Upper lobe of left lung (tissue), 6 donors: ENCODE measurements around the gene ARFGAP1. TPM values are rescaled to one million over a fixed set of nuclear protein-coding genes. Genes with fewer than 3 reads are reported as not detected.
A peak's percentile ranks its signal among the peaks of the same experiment; 100 is the strongest.

ENCODE experiments used
- ATAC-seq, 2 donors: fragments of 200-7000 bp; cut with Tn5 transposase; one replicate each; pipeline ENCODE4 v1.9.1; 2022; ENCODE audit warnings: mild to moderate bottlenecking in 2 of 2, moderate library complexity in 2 of 2; ENCODE audit not compliant: low FRiP score in 2 of 2
- DNase-seq, 2 donors: peaks; one replicate each; pipeline ENCODE4 v3.0.0-alpha.2; 2019 to 2020
- H3K27ac ChIP-seq, 4 donors: fragments of 200-600 bp; sonication (generic); one replicate each; pipeline ENCODE4 v1.5.1; 2016 to 2019
- H3K27me3 ChIP-seq, 4 donors: fragments of 200-600 bp; sonication (generic); one replicate each; pipeline ENCODE4 v1.5.1; 2017 to 2019
- H3K36me3 ChIP-seq, 4 donors: fragments of 200-600 bp; sonication (generic); one replicate each; pipeline ENCODE4 v1.5.1; 2016 to 2019
- H3K4me1 ChIP-seq, 4 donors: fragments of 200-600 bp; sonication (generic); one replicate each; pipeline ENCODE4 v1.5.1; 2018 to 2019
- H3K4me3 ChIP-seq, 4 donors: fragments of 200-600 bp; sonication (generic); one replicate each; pipeline ENCODE4 v1.5.1; 2017 to 2019; ENCODE audit warnings: mild to moderate bottlenecking in 2 of 4, moderate library complexity in 1 of 4
- H3K9me3 ChIP-seq, 4 donors: fragments of 200-600 bp; sonication (generic); one replicate each; pipeline ENCODE4 v1.5.1; 2018 to 2019
- EP300 ChIP-seq, 4 donors: sonication (generic); formaldehyde crosslinking; IDR thresholded peaks; one replicate each; pipeline ENCODE4 v1.5.1; 2017; ENCODE audit warnings: antibody characterized with exemption in 4 of 4, control low read depth in 2 of 4
- POLR2A ChIP-seq, 4 donors: fragments of 450-650 bp; IDR thresholded peaks; one replicate each; pipeline ENCODE4 v1.5.1; 2016 to 2017; ENCODE audit warnings: antibody characterized with exemption in 4 of 4, mild to moderate bottlenecking in 2 of 4
- POLR2AphosphoS5 ChIP-seq, 2 donors: sonication (generic); formaldehyde crosslinking; IDR thresholded peaks; one replicate each; pipeline ENCODE4 v1.5.1; 2017; ENCODE audit warnings: antibody characterized with exemption in 2 of 2
- WGBS, 2 donors: methylation state at CpG; one replicate each; pipeline ENCODE4 v1.1.5; 2017 to 2018; 5-methylcytosine and 5-hydroxymethylcytosine counted together
- total RNA-seq, 6 donors: library from RNA; depleted of rRNA in 4 of 6; stranded (reverse); fragments of >200 nt in 4 of 6; gene quantifications; one replicate each; pipeline versions ENCODE4 v1.1.0 to v1.2.1, GENCODE V29; 2016 to 2021
- TF ChIP-seq, protein P1 (sequence below), 6 experiments: fragments of 450-650 bp in 4 of 6; fragments of 200-600 bp in 2 of 6; sonication (generic) in 2 of 6; IDR thresholded peaks; one replicate each; pipeline ENCODE4 v1.5.1; 2016 to 2019; ENCODE audit warnings: antibody characterized with exemption in 6 of 6
- donor health status: DM: no; HTN: no; CAD: no; lungs with moderate emphysema.
- donor health status: DM: no; HTN: yes; CAD: no; lungs with severe emphysema.

The ARFGAP1 gene
- total RNA-seq, 6 donors from 2014 or later: 39.8 to 169 (median 84.7) TPM

DNA sequence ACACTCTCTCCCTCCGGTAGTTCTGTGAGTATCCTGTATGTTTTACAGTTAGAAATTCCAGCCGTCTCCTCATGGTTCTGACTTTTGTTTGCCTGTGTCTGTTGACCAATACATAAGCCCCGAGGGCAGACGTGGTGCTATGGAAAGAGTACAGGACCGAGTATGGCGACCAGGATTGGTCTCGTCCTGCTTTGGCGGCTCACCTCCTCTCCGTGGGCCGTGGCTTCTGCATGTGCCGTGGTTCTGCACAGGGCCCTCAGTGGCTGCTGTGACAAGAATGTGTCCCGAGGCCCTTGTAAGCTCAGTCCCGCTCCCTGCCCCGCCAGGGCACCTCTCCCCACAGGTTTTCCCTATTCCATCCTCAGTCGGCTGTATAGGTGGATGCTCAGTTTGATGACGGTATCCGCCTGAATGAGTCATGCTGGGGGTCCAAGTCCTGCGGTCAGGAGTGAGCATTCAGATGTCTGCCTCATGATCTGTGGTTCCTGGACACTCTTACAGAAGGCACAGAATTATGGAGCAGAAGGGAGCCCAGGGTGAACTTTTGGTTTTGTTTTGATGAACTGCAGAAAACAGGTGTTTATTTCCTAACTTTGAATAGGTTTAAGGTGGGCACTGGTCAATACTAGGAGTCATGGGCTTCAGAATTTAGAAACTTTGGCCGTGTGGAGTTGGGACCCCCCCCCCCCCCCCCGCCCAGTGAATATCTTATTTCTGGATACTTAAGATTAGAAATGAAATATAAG lies 1.2 kb downstream of the ARFGAP1 start:
- Histone ChIP-seq H3K4me1 (peaks cover 19 to 32% (median 23%) of the 10 kb centered on the region in 4 donors), H3K9me3 (no peaks in the 10 kb centered on the region), H3K36me3 (peaks cover 5 to 33% (median 26%) of the 10 kb centered on the region in 4 donors), H3K27me3 (no peaks in the 10 kb centered on the region), H3K27ac (peak overlapping the region in 1 of 4 donors; percentile 6), H3K4me3 (peak overlapping the region; percentile 92 to 100 (median 100))
- ATAC-seq (no peak), DNase-seq (peak in 1 of 2 donors; percentile 42)
- TF ChIP-seq POLR2A (IDR thresholded peaks at IDR 0.05) (no peak), EP300 (IDR thresholded peaks at IDR 0.05) (no peak), POLR2AphosphoS5 (IDR thresholded peaks at IDR 0.05) (no peak)
- TF ChIP-seq, protein P1, sequence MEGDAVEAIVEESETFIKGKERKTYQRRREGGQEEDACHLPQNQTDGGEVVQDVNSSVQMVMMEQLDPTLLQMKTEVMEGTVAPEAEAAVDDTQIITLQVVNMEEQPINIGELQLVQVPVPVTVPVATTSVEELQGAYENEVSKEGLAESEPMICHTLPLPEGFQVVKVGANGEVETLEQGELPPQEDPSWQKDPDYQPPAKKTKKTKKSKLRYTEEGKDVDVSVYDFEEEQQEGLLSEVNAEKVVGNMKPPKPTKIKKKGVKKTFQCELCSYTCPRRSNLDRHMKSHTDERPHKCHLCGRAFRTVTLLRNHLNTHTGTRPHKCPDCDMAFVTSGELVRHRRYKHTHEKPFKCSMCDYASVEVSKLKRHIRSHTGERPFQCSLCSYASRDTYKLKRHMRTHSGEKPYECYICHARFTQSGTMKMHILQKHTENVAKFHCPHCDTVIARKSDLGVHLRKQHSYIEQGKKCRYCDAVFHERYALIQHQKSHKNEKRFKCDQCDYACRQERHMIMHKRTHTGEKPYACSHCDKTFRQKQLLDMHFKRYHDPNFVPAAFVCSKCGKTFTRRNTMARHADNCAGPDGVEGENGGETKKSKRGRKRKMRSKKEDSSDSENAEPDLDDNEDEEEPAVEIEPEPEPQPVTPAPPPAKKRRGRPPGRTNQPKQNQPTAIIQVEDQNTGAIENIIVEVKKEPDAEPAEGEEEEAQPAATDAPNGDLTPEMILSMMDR (IDR thresholded peaks at IDR 0.05): no peak
- WGBS, 2 donors: 40 to 47% methylated on average over 20 of the region's 20 CpGs

- H3K27me3 ChIP-seq: no peaks in the 10 kb centered on the region
- 83 to 85% methylated on average over 10 to 17 of the region's 17 CpGs for WGBS, 2 donors
- no peak for ATAC-seq
- TF ChIP-seq EP300 (IDR thresholded peaks at IDR 0.05) (no peak), POLR2AphosphoS5 (IDR thresholded peaks at IDR 0.05) (no peak), POLR2A (IDR thresholded peaks at IDR 0.05) (no peak)
- TF ChIP-seq, protein P1 (IDR thresholded peaks at IDR 0.05): no peak
- H3K36me3 ChIP-seq: peaks cover 6 to 41% (median 34%) of the 10 kb centered on the region in 4 donors
- no peaks in the 10 kb centered on the region for H3K9me3 ChIP-seq
- DNase-seq: peak in 1 of 2 donors; percentile 54
- peak overlapping the region in 1 of 4 donors; percentile 99 for H3K4me3 ChIP-seq
- H3K27ac ChIP-seq: no peak overlapping the region
- H3K4me1 ChIP-seq: peaks cover 19 to 32% (median 23%) of the 10 kb centered on the region in 4 donors
Measured at GRCh38 chr20:63274381-63275228, 2.0 kb downstream of the ARFGAP1 start.

DNA sequence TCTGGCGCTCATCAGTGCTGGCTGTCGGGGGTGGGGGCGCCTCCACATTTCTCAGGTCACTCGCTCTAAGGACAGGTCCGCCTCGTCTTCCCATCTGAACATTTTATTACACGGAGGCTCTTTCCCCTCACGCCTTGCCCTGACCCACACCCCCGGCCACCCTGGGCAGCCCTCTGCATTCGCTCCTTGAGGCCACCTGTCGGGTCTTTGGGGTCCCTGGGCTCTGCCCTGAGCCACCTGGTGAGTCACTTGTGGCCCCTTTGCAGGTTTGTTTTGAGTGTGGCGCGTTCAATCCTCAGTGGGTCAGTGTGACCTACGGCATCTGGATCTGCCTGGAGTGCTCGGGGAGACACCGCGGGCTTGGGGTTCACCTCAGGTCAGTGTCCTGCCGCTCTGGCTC lies 3.2 kb downstream of the ARFGAP1 start:
- no peak for TF ChIP-seq POLR2A (IDR thresholded peaks at IDR 0.05)
- Histone ChIP-seq H3K27me3 (no peaks in the 10 kb centered on the region), H3K36me3 (peaks cover 6 to 53% (median 45%) of the 10 kb centered on the region in 4 donors), H3K4me3 (no peak overlapping the region), H3K27ac (no peak overlapping the region), H3K9me3 (no peaks in the 10 kb centered on the region), H3K4me1 (peaks cover 19 to 32% (median 23%) of the 10 kb centered on the region in 4 donors)
- 96 to 97% methylated on average over 11 to 14 of the region's 18 CpGs for WGBS, 2 donors
- no peak for ATAC-seq
- DNase-seq: peak in 1 of 2 donors; percentile 66

DNA sequence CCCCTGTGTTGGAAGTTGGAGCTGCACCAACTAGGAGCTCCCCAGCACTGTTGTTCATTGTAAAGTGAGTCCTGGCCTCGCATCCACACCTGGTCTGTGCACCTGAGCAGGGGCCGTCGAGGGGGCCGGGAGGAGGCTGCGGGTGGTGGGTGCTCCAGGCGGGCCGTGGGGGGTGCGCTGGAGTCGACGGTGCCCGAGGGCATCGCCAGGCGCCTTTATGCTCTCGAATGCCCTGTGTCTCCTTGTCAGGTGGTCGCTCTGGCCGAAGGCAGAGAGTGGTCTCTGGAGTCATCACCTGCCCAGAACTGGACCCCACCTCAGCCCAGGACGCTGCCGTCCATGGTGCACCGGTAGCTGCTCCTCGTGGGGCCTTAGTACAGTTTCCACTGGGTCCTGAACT lies 4.3 kb downstream of the ARFGAP1 start:
- Histone ChIP-seq H3K4me3 (no peak overlapping the region), H3K27ac (no peak overlapping the region), H3K9me3 (no peaks in the 10 kb centered on the region), H3K27me3 (no peaks in the 10 kb centered on the region), H3K36me3 (peaks cover 9 to 64% (median 57%) of the 10 kb centered on the region in 4 donors), H3K4me1 (peaks cover 15 to 26% (median 18%) of the 10 kb centered on the region in 4 donors)
- WGBS, 2 donors: 93 to 97% methylated on average over 16 to 19 of the region's 20 CpGs
- ATAC-seq (no peak), DNase-seq (peak in 1 of 2 donors; percentile 69)
- TF ChIP-seq EP300 (IDR thresholded peaks at IDR 0.05): no peak
- TF ChIP-seq POLR2A (IDR thresholded peaks at IDR 0.05): no peak
- no peak for TF ChIP-seq POLR2AphosphoS5 (IDR thresholded peaks at IDR 0.05)
- TF ChIP-seq, protein P1 (IDR thresholded peaks at IDR 0.05): no peak
